Naive thymus-derived CD4-positive, alpha-beta T cell (primary cell): ENCODE results near the gene POFUT1. TPM values are rescaled to one million over a fixed set of nuclear protein-coding genes. Genes with fewer than 3 reads are reported as not detected.

Source experiments
- ATAC-seq: fragments of 150-1000 bp; cut with Tn5 transposase; 2 replicates; pipeline ENCODE4 v1.10.0; 2021; ENCODE audit warnings: mild to moderate bottlenecking, moderate library complexity
- CTCF ChIA-PET: fragments of 350-600 bp; sonication (Branson Sonifier 250); formaldehyde crosslinking; loops from one replicate; lab custom pipeline; 2021; ENCODE audit warnings: antibody characterized with exemption; lab: Charles Lee
- POLR2A ChIA-PET: fragments of 350-600 bp; sonication (Branson Sonifier 250); formaldehyde crosslinking; loops from one replicate; lab custom pipeline; 2021; ENCODE audit warnings: antibody characterized with exemption, inconsistent platforms; lab: Charles Lee
- DNase-seq, 9 donors: peaks; one replicate each; pipeline versions ENCODE4 v3.0.0 to v3.0.0-alpha.2; 2020 to 2022; ENCODE audit warnings: mixed read lengths in 1 of 9
- H3K27ac ChIP-seq: one replicate; pipeline ENCODE4 v1.7.0; 2013; ENCODE audit warnings: mild to moderate bottlenecking, low read depth, low read length, moderate library complexity
- H3K27me3 ChIP-seq, 2 donors: one replicate each; pipeline ENCODE4 v1.7.0; 2013; ENCODE audit warnings: low read length in 2 of 2, mild to moderate bottlenecking in 2 of 2, moderate library complexity in 2 of 2; ENCODE audit not compliant: control insufficient read depth in 2 of 2, insufficient read depth in 2 of 2
- H3K36me3 ChIP-seq, 3 experiments: 1 replicate in 2 of 3; 2 replicates in 1 of 3; pipeline ENCODE4 v1.7.0; 2013; ENCODE audit warnings: low read length in 3 of 3, mild to moderate bottlenecking in 3 of 3, moderate library complexity in 1 of 3; ENCODE audit not compliant: insufficient read depth in 3 of 3, control insufficient read depth in 2 of 3
- H3K4me1 ChIP-seq, 2 donors: one replicate each; pipeline ENCODE4 v1.7.0; 2013; ENCODE audit warnings: low read length in 2 of 2, mild to moderate bottlenecking in 2 of 2, moderate library complexity in 1 of 2; ENCODE audit not compliant: control insufficient read depth in 2 of 2, insufficient read depth in 2 of 2
- H3K4me3 ChIP-seq: 2 replicates; pipeline ENCODE4 v1.7.0; 2013; ENCODE audit warnings: mild to moderate bottlenecking, low read length
- H3K9me3 ChIP-seq, 3 experiments: 1 replicate in 2 of 3; 2 replicates in 1 of 3; pipeline ENCODE4 v1.7.0; 2013; ENCODE audit warnings: low read length in 3 of 3; ENCODE audit not compliant: control insufficient read depth in 2 of 3
- H3K27ac Mint-ChIP-seq, 9 donors: one replicate each; pipeline ENCODE4 v1.8.0; 2020 to 2022; ENCODE audit warnings: mixed read lengths in 9 of 9, mild to moderate bottlenecking in 8 of 9, moderate library complexity in 5 of 9, inconsistent platforms in 2 of 9
- H3K27me3 Mint-ChIP-seq, 5 donors: one replicate each; pipeline ENCODE4 v1.8.0; 2021 to 2022; ENCODE audit warnings: mixed read lengths in 5 of 5, mild to moderate bottlenecking in 1 of 5
- H3K36me3 Mint-ChIP-seq, 5 donors: one replicate each; pipeline ENCODE4 v1.8.0; 2020 to 2022; ENCODE audit warnings: mixed read lengths in 5 of 5, mild to moderate bottlenecking in 3 of 5, inconsistent platforms in 1 of 5
- H3K4me1 Mint-ChIP-seq, 7 donors: one replicate each; pipeline ENCODE4 v1.8.0; 2020 to 2022; ENCODE audit warnings: mixed read lengths in 7 of 7, mild to moderate bottlenecking in 3 of 7, inconsistent platforms in 1 of 7
- H3K4me3 Mint-ChIP-seq, 10 donors: one replicate each; pipeline ENCODE4 v1.8.0; 2020 to 2022; ENCODE audit warnings: mild to moderate bottlenecking in 10 of 10, mixed read lengths in 10 of 10, moderate library complexity in 6 of 10, inconsistent platforms in 2 of 10
- H3K9me3 Mint-ChIP-seq, 11 donors: one replicate each; pipeline ENCODE4 v1.8.0; 2020 to 2022; ENCODE audit warnings: mixed read lengths in 11 of 11, mild to moderate bottlenecking in 4 of 11, inconsistent platforms in 1 of 11, moderate library complexity in 1 of 11
- intact Hi-C, 2 donors: fragments of 100-400 bp; cut with micrococcal nuclease; formaldehyde crosslinking; loops; one replicate each; pipeline ENCODE4 v1.15.1; 2023
- polyA plus RNA-seq, 2 donors: library from polyadenylated mRNA; unstranded; fragments of 300-500 nt; fragmentation: Illumina TruSeq; gene quantifications; one replicate each; pipeline ENCODE4 v1.2.3, GENCODE V29; 2021
- total RNA-seq, 6 experiments: library from RNA in 5 of 6; stranded (reverse) in 5 of 6; gene quantifications; 1 replicate in 5 of 6; 2 replicates in 1 of 6; pipeline ENCODE4 v1.2.3 and lab custom pipeline; 2021 to 2026

Gene POFUT1
- total and polyA plus RNA-seq, 7 experiments from 2014 or later = 12.5 to 32.2 (median 18.0) TPM

- POLR2A ChIA-PET = no interaction called here
- no peaks in the 10 kb centered on the region for H3K27me3 Mint-ChIP-seq
These were observed 27.8 kb downstream of the POFUT1 start for GRCh38 chr20:32235331-32236047.

GRCh38 chr20:32236048-32236533, 28.4 kb downstream of the POFUT1 start:
- H3K4me3 ChIP-seq = no peak overlapping the region
- no peaks in the 10 kb centered on the region for H3K9me3 ChIP-seq
- Mint-ChIP-seq H3K4me3 (no peak overlapping the region), H3K36me3 (peaks cover 0 to 47% (median 20%) of the 10 kb centered on the region in 5 donors), H3K27ac (peak overlapping the region in 2 of 9 donors; percentile 62), H3K27me3 (no peaks in the 10 kb centered on the region), H3K9me3 (no peaks in the 10 kb centered on the region), H3K4me1 (peaks cover 14 to 30% (median 19%) of the 10 kb centered on the region in 7 donors)
- ChIA-PET POLR2A (no interaction called here), CTCF (interaction anchor here (0.5 to 0.6 kb wide), 2 partner anchors 18 to 47 kb away, joined by 3 read pairs; no protein-coding TSS in a partner anchor)
- intact Hi-C loops = no loop called here
- no peak for ATAC-seq
- H3K27ac ChIP-seq = no peak overlapping the region
- H3K27me3 ChIP-seq = no peaks in the 10 kb centered on the region
- H3K36me3 ChIP-seq = peaks cover 0 to 48% (median 0%) of the 10 kb centered on the region in 3 experiments
- peaks cover 10 to 12% of the 10 kb centered on the region in 2 donors for H3K4me1 ChIP-seq
- DNase-seq = no peak

More at GRCh38 chr20:32235331-32236047, 27.8 kb downstream of the POFUT1 start:
- Histone ChIP-seq H3K27me3 (no peaks in the 10 kb centered on the region), H3K27ac (no peak overlapping the region), H3K36me3 (peaks cover 0 to 54% (median 0%) of the 10 kb centered on the region in 3 experiments), H3K9me3 (no peaks in the 10 kb centered on the region), H3K4me3 (no peak overlapping the region), H3K4me1 (peaks cover 10 to 12% of the 10 kb centered on the region in 2 donors)
- CTCF ChIA-PET = no interaction called here
- ATAC-seq = no peak
- H3K27ac Mint-ChIP-seq = peak overlapping the region in 1 of 9 donors; percentile 62
- intact Hi-C loops = no loop called here
- H3K9me3 Mint-ChIP-seq = no peaks in the 10 kb centered on the region
- H3K4me3 Mint-ChIP-seq = no peak overlapping the region
- no peak for DNase-seq
- H3K4me1 Mint-ChIP-seq = peaks cover 14 to 32% (median 21%) of the 10 kb centered on the region in 7 donors
- peaks cover 0 to 53% (median 25%) of the 10 kb centered on the region in 5 donors for H3K36me3 Mint-ChIP-seq

- Mint-ChIP-seq H3K4me1 (peaks cover 7 to 24% (median 12%) of the 10 kb centered on the region in 7 donors), H3K9me3 (no peaks in the 10 kb centered on the region), H3K27me3 (no peaks in the 10 kb centered on the region), H3K4me3 (no peak overlapping the region), H3K36me3 (peaks cover 0 to 42% (median 17%) of the 10 kb centered on the region in 5 donors), H3K27ac (no peak overlapping the region)
- Histone ChIP-seq H3K36me3 (peaks cover 0 to 45% (median 0%) of the 10 kb centered on the region in 3 experiments), H3K27ac (no peak overlapping the region), H3K4me1 (peaks cover 6 to 12% of the 10 kb centered on the region in 2 donors), H3K27me3 (no peaks in the 10 kb centered on the region), H3K9me3 (no peaks in the 10 kb centered on the region), H3K4me3 (no peak overlapping the region)
- POLR2A ChIA-PET = interaction anchor here (0.6 kb wide), 1 partner anchor 15 kb away, joined by 3 read pairs; no protein-coding TSS in a partner anchor
- DNase-seq (no peak), ATAC-seq (no peak)
- CTCF ChIA-PET = interaction anchor here (0.5 to 0.6 kb wide), 2 partner anchors 18 to 46 kb away, joined by 3 read pairs; no protein-coding TSS in a partner anchor
- intact Hi-C loops = no loop called here
These were observed 29.1 kb downstream of the POFUT1 start for GRCh38 chr20:32236819-32237218.

GRCh38 chr20:32237419-32237818, 29.7 kb downstream of the POFUT1 start:
- peaks cover 0 to 7% of the 10 kb centered on the region in 2 donors for H3K4me1 ChIP-seq
- H3K9me3 Mint-ChIP-seq = no peaks in the 10 kb centered on the region
- ATAC-seq (no peak), DNase-seq (no peak)
- H3K36me3 ChIP-seq = peaks cover 0 to 45% (median 0%) of the 10 kb centered on the region in 3 experiments
- peaks cover 0 to 38% (median 13%) of the 10 kb centered on the region in 5 donors for H3K36me3 Mint-ChIP-seq
- H3K27me3 Mint-ChIP-seq = no peaks in the 10 kb centered on the region
- no peaks in the 10 kb centered on the region for H3K9me3 ChIP-seq
- H3K4me1 Mint-ChIP-seq = peaks cover 1 to 19% (median 6%) of the 10 kb centered on the region in 7 donors
- no peaks in the 10 kb centered on the region for H3K27me3 ChIP-seq
- ChIA-PET CTCF (no interaction called here), POLR2A (interaction anchor here (0.6 kb wide), 1 partner anchor 14 kb away, joined by 3 read pairs; no protein-coding TSS in a partner anchor)
- H3K4me3 Mint-ChIP-seq = peak overlapping the region in 1 of 10 donors; percentile 2
- intact Hi-C loops = no loop called here
- no peak overlapping the region for H3K27ac ChIP-seq
- no peak overlapping the region for H3K4me3 ChIP-seq
- H3K27ac Mint-ChIP-seq = no peak overlapping the region

GRCh38 chr20:32238483-32239425, 31.1 kb downstream of the POFUT1 start:
- H3K4me1 Mint-ChIP-seq = peaks cover 0 to 8% (median 0%) of the 10 kb centered on the region in 7 donors
- H3K27me3 ChIP-seq = no peaks in the 10 kb centered on the region

GRCh38 chr20:32240205-32240604, 32.5 kb downstream of the POFUT1 start:
- H3K4me1 ChIP-seq = no peaks in the 10 kb centered on the region
- peaks cover 0 to 18% (median 0%) of the 10 kb centered on the region in 3 experiments for H3K36me3 ChIP-seq
- intact Hi-C loops = loop anchor here in 1 of 2 donors (2.0 kb wide), 1 partner anchor 413 kb away; no protein-coding TSS in a partner anchor
- no peak overlapping the region for H3K27ac ChIP-seq
- ATAC-seq (no peak), DNase-seq (no peak)
- no peak overlapping the region for H3K4me3 ChIP-seq
- H3K27me3 ChIP-seq = no peaks in the 10 kb centered on the region
- CTCF ChIA-PET = interaction anchor here (0.6 to 0.7 kb wide), 3 partner anchors 9 to 17 kb away, joined by 3 to 4 read pairs (median 3); no protein-coding TSS in a partner anchor
- Mint-ChIP-seq H3K27ac (no peak overlapping the region), H3K36me3 (peaks cover 0 to 17% (median 4%) of the 10 kb centered on the region in 5 donors), H3K9me3 (no peaks in the 10 kb centered on the region), H3K4me3 (no peak overlapping the region), H3K4me1 (peaks cover 0 to 5% (median 0%) of the 10 kb centered on the region in 7 donors), H3K27me3 (no peaks in the 10 kb centered on the region)
- H3K9me3 ChIP-seq = no peaks in the 10 kb centered on the region
- POLR2A ChIA-PET = interaction anchor here (0.6 to 0.8 kb wide), 2 partner anchors 131 to 240 kb away, joined by 3 to 6 read pairs; no protein-coding TSS in a partner anchor

More at GRCh38 chr20:32238483-32239425, 31.1 kb downstream of the POFUT1 start:
- Histone ChIP-seq H3K4me1 (no peaks in the 10 kb centered on the region), H3K9me3 (no peaks in the 10 kb centered on the region), H3K36me3 (peaks cover 0 to 33% (median 0%) of the 10 kb centered on the region in 3 experiments), H3K4me3 (no peak overlapping the region), H3K27ac (no peak overlapping the region)
- Mint-ChIP-seq H3K9me3 (no peaks in the 10 kb centered on the region), H3K27me3 (no peaks in the 10 kb centered on the region), H3K36me3 (peaks cover 0 to 29% (median 8%) of the 10 kb centered on the region in 5 donors), H3K4me3 (no peak overlapping the region), H3K27ac (no peak overlapping the region)
- ChIA-PET POLR2A (no interaction called here), CTCF (no interaction called here)
- intact Hi-C loops = no loop called here
- ATAC-seq = no peak
- no peak for DNase-seq
